ENCODE results near the gene SPTBN4.

GRCh38 chr19:40543029-40543597 lies 76.3 kb downstream of the SPTBN4 start:
- TF ChIP-seq ELK4 (IDR thresholded peaks at IDR 0.05; ENCODE audit: borderline replicate concordance, low read depth, low read length) (no peak), ZNF423 (tag by site-specific recombination; IDR thresholded peaks at IDR 0.05) (no peak), ZNF501 (tag by site-specific recombination; IDR thresholded peaks at IDR 0.05) (no peak), CTCF (tag by site-specific recombination; IDR thresholded peaks at IDR 0.05) (no peak), ZNF148 (tag by site-specific recombination; IDR thresholded peaks at IDR 0.05; ENCODE audit: borderline replicate concordance) (no peak), YY1 (tag by site-specific recombination; IDR thresholded peaks at IDR 0.05) (no peak), ZNF513 (tag by site-specific recombination; IDR thresholded peaks at IDR 0.05) (no peak), GLIS1 (tag by site-specific recombination; IDR thresholded peaks at IDR 0.05) (no peak)

Data from HEK293 (cell line).